Activated T-cell treated with anti-CD3 and anti-CD28 coated beads for 24 hours (primary cell): ENCODE data around the gene CAMK2A.

Experiments used
- DNase-seq: peaks from one replicate; pipeline ENCODE4 v3.0.0-alpha.2; 2020; ENCODE audit warnings: low read depth

The CAMK2A gene

DNA sequence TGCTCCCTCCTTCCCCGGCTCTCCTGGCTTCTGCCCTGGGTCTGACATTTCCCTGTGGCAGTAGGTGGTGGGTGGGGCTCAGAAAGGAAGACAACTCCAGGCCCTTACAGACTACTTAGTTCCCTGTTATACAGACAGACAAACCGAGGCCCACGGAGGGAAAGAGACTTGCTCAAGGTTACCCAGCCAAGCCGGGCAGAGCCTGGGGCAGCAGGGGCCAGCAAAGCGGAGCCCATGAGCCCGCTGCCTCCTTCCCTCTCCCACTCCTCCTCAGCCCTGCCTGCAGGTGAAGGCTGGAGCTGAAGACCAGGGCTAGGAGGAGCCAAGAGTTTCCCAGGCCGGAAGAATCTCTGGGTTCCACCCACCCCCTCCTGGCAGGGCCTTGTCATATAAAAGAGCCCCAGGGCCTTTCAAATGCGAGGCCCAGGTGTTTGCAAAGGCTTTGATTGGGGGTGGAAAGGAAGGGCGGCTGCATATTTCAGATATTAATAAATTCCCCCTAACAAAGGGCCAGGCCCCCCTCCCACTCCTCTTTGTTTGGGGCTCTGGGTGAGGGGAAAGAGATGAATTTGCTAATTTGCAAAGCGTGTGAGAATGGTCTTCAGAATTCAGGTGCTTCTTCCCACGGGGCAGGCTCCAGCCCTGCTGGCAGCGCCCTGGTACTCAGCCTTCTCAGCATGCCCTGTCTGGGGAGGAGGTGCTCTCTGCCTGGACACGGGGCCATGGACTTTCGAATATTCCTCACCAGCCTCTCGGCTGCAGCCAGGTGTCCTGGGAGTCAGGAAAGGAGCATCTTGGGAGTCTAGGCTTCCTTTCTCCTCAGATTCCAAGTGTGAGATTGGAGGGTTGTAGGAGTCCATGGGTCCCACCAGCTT lies 78.2 kb downstream of the CAMK2A start:
- no peak for DNase-seq

DNA sequence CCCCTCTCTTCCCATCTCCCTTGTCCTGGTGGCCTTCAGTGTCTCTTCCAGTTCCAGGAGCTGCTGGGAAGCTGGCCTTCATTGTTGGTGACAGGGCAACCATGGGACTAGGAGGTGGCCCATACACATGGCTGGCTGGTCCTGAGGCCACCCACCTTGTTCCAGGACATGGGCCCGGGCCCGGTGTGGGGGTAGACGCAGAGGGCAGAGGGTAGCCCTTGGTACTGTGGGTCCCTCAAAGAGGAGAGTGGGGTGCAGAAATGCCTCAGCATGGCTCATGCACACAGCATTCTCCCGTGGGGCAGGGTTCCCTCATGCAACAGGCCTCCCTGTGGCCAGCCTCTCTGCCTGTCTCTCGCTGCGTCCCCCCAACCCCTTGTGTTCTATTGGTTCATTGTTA lies 78.9 kb downstream of the CAMK2A start:
- no peak for DNase-seq

DNA sequence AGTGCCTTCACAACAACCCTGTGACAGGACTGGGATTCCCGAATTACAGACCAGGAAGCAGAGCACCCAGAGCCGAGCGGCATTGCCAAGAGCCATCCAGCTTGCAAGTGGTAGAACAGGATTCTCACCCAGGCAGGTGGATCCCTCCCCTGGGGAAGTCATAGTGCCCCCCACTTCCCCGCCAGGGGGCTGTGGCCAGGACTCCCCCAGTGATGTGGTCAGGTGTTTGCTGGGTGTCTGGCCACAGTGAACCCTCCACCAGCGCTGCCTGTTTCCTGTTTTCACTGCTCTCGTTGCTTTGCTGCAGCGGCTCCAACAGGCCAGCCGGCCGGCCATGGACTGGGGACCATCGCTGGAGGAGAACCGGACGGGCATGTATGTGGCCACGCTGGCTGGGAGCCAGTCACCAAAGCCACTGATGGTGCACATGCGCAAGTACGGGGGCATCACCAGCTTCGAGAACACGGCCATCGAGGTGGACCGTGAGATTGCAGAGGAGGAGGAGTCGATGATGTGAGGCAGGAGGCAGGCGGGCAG lies 80.4 kb downstream of the CAMK2A start:
- DNase-seq, result no peak

GRCh38 chr5:150208187-150209098 lies 81.1 kb downstream of the CAMK2A start:
- DNase-seq, result no peak

DNA sequence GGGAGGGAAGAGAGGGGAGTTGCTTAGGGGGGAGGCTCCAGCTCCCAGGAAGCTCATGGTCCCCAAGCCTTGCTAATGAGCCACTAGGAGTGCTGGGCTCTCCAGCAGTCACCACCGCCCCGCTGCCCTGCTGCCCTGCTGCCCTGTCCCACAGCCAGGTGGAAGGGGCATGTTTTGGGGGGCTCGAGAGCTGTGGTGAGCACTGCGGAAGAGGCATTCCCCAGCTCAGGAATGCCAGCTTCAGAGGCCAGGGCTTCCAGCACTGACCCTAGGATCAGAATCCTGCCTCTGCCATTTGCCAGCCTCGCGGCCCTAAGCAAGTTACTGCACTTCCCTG lies 82.8 kb downstream of the CAMK2A start:
- DNase-seq, result no peak

DNA sequence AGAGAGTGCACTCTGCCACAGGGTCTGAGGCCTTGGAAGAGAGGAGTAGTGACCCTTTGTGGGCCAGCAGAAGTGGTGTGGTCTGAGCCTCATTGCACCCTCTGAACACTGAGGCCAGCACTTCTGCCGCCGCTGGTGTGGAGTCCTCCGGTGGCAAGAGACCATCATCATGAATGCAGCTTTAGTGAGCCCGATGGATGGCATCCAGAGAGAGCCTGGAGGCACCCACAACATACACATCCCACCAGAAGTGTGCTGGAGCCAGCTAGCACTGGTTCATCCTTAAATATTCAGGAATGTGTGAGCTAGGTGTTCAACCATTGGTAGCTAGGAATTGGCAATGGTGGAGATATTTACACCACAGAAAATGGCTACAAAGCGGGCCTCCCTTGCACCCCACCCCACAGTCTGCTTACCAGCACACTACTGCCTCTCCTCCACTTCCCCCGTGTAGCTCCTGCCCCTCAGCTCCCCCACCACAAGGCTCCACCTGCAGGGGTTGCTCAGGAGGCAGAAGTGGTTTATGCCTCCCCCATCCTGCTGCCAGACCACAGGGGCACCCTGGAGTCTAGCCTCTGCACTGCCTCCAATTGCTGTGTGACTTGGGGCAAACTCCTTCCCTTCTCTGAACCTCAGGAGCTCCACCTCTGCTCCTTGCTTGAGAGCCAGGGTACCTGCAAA lies 83.3 kb downstream of the CAMK2A start:
- DNase-seq, result no peak

- no peak for DNase-seq
Measured at GRCh38 chr5:150204590-150204960, 85.0 kb downstream of the CAMK2A start.

GRCh38 chr5:150203832-150204589 lies 85.6 kb downstream of the CAMK2A start:
- no peak for DNase-seq

DNA sequence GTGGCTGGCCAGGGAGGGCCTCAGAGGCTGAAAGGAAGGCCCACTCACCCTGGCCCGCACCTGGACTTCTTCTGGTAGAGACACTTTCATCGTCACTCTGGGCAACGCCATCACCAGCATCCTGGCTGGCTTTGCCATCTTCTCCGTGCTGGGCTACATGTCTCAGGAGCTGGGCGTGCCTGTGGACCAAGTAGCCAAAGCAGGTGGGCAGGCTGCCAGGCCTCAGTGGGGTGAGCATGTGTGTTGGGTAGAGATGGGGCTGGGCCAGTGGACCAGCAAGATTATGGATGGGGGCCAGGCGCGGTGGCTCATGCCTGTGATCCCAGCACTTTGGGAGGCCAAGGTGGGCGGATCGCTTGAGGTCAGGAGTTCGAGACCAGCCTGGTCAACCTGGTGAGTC lies 87.1 kb downstream of the CAMK2A start:
- no peak for DNase-seq

- no peak for DNase-seq
Measured at GRCh38 chr5:150197476-150197875, 92.1 kb downstream of the CAMK2A start.

DNA sequence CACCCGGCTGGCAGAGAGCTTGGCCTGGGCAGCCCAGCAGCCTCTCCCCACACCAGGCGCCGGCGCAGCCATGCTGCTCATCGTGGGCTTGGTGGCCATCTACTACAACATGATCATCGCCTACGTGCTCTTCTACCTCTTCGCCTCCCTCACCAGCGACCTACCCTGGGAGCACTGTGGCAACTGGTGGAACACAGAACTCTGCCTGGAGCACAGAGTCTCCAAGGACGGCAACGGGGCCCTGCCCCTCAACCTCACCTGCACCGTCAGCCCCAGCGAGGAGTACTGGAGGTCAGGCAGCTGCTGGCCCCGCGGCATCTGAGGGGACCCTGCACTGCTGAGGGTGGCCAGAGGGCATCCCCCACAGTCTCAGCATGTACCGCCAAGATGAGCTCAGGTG lies 92.6 kb downstream of the CAMK2A start:
- DNase-seq, result no peak

DNA sequence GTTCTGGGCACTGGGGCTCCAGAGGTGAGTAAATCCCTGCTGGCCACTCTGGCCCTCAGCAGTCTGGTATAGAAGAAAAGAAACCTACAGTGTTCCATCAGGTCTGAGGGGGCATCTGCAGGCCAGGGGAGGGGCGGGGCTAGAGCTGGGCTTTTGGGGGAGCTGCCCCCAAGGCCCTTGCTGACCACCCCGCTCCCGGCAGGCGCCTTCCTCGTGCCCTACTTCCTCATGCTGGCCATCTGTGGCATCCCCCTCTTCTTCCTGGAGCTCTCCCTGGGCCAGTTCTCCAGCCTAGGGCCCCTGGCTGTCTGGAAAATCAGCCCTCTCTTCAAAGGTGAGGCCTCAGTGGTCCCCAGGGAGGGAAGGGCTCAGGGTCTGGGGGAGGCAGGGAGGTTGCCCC lies 93.1 kb downstream of the CAMK2A start:
- no peak for DNase-seq

- DNase-seq, result no peak
Measured at GRCh38 chr5:150195736-150196485, 93.7 kb downstream of the CAMK2A start.

DNA sequence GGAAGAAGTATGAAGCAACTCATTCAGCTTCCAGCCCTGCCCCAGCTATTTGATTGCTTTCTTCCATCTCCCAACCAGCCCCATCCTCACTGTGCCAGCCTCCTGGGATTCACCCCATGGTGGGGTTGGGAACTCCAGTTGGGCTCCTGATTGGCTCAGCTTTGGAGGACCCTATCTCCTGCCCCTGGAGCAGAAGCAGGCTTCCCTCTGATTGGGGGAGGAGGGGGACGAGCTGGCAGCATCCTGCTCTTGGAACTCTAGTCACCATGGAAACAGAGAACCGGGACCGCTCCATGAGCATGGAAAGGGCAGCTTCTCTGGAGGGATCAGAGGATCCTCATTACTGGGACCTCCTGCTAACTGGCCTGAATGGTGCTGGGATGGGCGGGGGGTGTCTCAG lies 97.1 kb downstream of the CAMK2A start:
- DNase-seq, result no peak

DNA sequence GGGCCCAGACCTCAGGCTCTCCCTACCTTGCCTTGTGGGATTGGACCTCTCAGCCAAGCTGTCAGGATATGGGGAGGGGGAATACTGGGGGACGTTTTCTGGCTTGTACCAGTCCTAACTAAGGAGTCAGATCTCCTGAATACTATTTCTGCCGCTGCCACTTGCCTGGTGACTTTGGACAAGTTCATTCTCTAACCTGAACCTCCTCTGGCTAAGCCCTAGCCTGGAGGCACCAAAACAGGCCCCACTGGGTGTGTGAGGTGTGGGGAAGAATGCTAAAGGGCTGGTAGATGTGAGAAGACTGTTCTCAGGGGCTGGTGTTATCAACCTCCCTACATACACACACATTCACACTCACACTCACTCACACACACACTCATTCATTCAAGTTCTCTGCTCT lies 98.6 kb downstream of the CAMK2A start:
- no peak for DNase-seq

GRCh38 chr5:150190503-150190979 lies 99.0 kb downstream of the CAMK2A start:
- DNase-seq, result no peak

- DNase-seq, result no peak
Measured at GRCh38 chr5:150189728-150190502, 99.7 kb downstream of the CAMK2A start, which contains the start of gene SLC6A7. TSS of gene SLC6A7 (plus strand) at chr5:150190062. CDS start at chr5:150190328, 266 bp downstream.

DNA sequence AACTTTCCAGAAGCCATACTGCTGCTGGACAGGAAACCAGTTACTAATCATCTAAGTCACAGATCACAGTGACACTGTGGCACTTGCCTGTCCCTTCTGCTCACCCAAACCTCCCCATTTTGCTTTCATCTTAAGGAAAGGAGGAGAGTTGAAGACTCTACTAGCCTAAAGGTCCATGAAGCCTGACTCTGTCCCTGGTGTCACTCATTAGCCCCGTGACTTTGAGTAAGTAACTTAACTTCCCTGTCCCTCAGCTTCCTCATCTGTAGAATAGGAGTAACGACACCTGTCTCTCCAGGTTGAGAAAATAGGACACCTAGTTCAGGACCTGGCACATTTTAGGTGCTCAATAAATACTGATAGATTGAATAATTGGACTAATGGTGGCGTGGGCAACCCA lies 100.2 kb downstream of the CAMK2A start:
- no peak for DNase-seq

DNA sequence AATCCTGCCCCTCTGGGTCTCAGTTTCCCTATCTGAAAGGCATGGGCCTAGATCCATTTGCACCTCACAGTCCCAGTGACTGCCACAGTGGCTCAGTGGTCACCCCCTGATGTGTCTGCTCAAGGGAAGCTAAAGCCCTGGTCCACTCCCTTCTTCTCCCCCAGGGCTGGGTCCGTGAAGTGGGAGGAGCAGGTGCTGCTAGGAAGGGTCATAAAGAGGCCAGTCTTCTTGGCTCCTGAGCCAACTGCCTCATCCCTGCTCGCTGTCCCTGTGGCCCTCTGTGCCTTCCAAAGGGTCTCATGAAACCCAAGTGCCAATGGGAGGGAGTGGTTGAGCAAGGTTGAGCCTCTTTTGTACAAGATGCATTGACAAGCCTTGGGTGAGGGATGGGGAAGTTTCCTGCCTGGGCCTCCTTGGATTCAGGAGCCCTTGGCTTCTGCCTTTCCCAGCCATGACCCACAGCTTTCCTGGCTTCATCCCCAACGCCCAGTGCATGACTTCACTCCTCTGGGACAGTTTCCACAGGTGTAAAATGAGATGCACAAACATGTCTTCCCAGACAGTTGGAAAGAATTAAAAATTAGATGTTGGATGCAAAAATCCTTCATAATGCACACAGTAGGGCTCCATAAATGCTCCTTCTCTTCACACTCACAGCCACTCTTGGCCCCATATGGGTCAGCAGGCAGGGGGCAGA lies 101.3 kb downstream of the CAMK2A start:
- DNase-seq, result no peak
